Right ventricle myocardium inferior (tissue), 1 donor: ENCODE data around the gene HIPK2. TPM values are rescaled to one million over a fixed set of nuclear protein-coding genes. Genes with fewer than 3 reads are reported as not detected.
A peak's percentile ranks its signal among the peaks of the same experiment; 100 is the strongest.

Experiments
- ATAC-seq: fragments of 200-7000 bp; cut with Tn5 transposase; one replicate; pipeline ENCODE4 v1.9.1; 2020; ENCODE audit warnings: mild to moderate bottlenecking, moderate library complexity
- DNase-seq: peaks from one replicate; pipeline ENCODE4 v3.0.0; 2021; ENCODE audit errors: missing footprints
- intact Hi-C: fragments of 100-400 bp; cut with DNase I; formaldehyde crosslinking; loops from one replicate; pipeline ENCODE4 v1.11.0; 2022
- total RNA-seq: library from RNA; stranded (reverse); fragmentation: NEBNext Ultra II Directional; extraction: Animal tissue kit (Norgen Biotek cat#: 25700); gene quantifications from one replicate; pipeline ENCODE4 v1.2.1, GENCODE V29; 2021
- donor health status: DM: no; HTN: yes; CAD: no; lungs with severe emphysema.

HIPK2 gene
- total RNA-seq, 1 donor from 2014 or later, result 97.8 TPM

DNA sequence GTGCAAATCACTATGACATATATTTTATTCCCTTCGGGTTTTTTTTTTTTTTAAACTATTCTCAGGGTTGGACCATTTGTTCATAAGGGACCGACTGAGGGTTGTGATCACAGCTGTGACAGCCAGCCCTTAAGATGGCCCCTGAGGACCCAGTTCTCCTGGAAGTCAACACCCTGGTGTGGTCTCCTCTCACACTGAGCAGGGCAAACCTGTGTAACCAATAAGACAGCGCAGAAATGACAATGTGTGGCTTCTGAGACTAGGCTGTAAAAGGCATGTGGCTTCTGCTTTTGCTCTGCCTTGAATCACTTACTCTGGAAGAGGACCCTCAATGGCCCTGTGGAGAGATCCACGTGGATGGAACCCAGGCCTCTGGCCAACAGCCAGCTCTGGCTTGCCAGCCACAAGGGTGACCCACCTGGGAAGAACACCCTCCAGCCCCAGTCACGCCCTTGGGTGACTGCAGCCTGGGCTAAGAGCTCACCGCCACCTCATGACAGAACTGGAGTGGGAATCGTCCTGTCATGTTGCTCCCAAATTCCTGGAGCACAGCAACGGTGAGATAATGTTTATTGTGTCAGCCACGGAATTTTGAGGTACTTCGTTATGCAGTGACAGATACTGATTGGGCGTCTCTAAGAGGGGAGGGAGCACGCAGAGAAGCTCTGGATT, 127.2 kb downstream of the HIPK2 start:
- intact Hi-C loops, result no loop called here
- DNase-seq, result no peak
- peak; percentile 54 for ATAC-seq

DNA sequence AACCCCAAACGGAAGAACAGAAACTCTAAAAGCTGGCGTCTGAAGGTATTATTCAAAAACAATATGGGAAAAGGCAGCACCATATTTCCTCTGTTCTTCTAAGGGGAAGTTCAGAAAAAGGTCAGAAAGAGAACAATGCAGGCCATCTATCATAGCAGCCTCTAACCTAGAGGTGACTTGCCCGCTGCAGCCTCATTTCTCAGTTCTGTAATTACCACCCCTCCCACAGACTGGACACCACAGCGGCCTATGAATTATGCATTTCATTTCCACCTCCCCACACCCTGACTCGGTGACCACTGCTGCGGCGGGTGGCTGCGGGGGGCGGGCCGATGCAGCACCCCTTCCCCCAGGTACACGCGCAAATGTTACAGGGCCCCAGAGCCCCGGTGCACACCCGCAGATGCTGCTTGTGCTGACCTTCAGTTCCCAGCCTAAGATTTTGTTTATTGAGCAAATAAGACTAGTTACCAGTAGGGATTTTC, 128.8 kb downstream of the HIPK2 start:
- peak; percentile 36 for ATAC-seq
- peak; percentile 72 for DNase-seq
- intact Hi-C loops, result loop anchor here (1.0 to 5.0 kb wide), 2 partner anchors 83 to 126 kb away; no protein-coding TSS in a partner anchor

DNA sequence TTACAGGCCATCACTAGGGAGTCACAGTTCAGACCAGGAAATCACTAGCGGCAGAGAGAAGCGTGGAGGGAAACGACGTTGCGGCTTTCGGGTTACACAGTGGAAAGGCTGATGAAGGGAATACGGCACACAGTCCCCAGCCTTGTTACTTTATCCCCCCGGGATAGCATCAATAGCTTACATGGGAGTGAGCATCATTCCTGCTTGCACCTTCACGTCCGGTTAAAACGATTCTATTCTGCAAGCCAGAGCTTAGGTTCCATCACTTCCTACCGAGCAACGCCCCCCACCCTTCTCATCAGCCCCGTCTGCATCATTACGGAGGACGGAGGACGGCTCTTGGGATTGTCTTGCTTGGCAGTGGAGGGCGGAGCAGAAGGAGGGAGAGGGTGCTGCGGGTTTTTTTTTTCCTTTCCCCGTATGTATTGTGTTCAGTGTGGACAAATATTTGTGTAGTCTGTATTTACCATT, 129.4 kb downstream of the HIPK2 start:
- intact Hi-C loops, result loop anchor here (5.0 kb wide), 1 partner anchor 84 kb away; no protein-coding TSS in a partner anchor
- DNase-seq, result no peak
- ATAC-seq, result no peak

DNA sequence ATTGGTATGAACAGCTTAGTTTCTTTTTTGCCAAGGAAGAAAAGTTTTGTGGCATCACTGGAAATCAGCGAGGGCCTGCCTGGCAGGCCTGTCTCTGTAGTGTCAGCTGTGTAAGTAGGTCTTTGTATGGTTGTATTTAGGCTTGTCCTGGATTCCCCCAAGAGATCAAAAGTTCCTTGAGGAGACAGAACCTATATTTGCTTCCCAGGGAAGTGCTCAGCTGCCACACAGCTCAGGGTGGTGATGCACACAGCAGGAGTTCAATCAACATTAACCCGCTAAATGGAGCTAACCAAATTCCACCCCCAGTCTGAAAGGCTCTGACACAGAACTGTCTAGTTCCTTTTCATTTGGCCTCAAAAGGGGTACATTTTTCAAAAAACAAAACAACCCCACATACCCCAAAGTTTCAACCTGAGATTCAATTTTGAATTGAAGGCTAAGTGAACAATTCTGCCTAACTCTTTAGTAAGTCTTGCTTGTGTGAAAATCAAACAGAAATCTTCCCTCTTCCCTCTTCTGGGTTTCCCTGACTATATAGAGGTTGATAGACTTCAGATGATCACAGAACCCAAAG, 129.9 kb downstream of the HIPK2 start:
- DNase-seq, result no peak
- intact Hi-C loops, result loop anchor here (2.0 to 5.0 kb wide), 2 partner anchors 84 to 355 kb away; no protein-coding TSS in a partner anchor
- ATAC-seq, result no peak

DNA sequence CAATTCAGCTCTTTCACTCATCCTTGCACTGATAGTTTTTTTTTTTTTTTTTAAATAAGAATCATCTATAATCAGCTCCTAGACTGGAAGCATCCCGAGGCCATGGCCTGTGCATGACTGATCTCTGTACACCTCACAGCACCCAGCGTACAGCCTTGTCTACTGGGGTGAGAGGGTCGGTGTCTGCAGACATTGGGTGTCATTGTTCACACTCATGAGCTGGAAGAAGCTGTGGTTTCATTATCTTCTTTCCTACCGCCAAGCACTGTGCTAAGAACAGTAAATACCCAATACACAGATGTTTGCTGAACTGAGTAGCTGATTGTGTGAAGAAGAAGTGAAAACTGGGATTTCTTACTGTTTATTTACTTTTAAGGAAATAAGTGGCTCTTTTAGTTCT, 130.7 kb downstream of the HIPK2 start:
- ATAC-seq (no peak), DNase-seq (no peak)
- intact Hi-C loops, result loop anchor here (2.0 to 5.0 kb wide), 2 partner anchors 85 to 356 kb away; no protein-coding TSS in a partner anchor

DNA sequence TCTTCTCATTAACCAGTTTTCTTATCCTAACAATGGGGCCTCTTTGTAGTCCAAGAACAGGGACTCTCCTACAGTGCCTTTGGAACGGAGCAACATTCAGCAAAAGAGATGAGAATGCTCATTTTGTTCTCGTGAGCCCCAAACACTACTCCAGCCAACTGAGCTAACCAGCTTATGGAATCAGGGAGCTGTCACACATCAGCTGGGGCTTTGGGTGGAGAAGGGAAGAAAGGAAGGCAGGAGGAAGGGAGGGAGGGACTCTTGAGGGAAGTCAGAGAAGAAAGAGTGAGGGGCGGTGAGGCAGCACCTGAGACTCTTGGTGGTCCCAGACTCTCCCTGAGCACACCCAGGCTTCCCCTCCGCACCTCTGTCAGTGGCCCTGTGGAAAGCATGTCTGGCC, 131.2 kb downstream of the HIPK2 start:
- DNase-seq (no peak), ATAC-seq (no peak)
- intact Hi-C loops, result loop anchor here (2.0 to 5.0 kb wide), 2 partner anchors 86 to 356 kb away; no protein-coding TSS in a partner anchor

DNA sequence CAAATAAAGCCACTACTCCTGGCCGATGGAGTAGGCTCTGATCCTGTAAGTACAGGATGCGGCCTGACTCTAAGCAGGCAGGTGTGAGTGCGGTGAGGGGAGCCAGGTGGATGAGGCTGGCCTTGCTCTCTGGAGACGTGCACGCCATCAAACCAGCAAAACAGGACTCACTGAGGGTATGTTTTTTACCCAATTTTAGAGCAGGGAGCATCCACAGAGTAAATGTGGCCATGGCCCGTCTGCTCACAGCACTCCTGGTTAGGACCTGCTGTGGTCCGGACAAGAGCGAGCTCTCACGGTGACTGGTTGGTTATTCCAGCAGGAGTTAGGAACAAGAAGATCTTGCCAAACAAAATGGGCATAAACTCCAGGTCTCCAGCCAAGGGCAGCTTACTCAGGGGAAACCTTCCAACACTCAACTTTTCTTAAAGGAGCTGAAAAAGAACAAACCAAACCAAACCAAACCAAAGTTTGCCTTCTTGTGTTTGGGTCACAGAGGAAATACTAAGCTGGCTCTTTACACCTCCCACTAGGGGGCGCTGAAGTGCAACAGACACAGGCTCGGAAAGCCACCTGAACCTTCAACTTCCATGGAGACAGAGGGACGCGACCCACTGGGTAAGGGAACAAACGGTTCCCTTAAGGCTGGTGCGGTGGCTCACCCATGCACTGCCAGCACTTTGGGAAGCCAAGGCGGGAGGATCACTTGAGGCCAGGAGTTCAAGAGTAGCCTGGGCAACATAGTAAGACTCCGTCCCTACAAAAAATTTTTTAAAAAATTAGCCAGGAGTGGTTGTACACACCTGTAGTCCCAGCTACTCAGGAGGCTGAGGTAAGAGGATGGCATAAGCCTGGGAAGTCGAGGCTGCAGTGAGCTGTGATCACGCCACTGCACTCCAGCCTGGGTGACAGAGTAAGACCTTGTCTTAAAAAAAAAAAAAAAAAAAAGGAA, 131.9 kb downstream of the HIPK2 start:
- ATAC-seq (peak; percentile 61), DNase-seq (peak; percentile 79)
- intact Hi-C loops, result loop anchor here (2.0 to 5.0 kb wide), 2 partner anchors 86 to 357 kb away; no protein-coding TSS in a partner anchor

DNA sequence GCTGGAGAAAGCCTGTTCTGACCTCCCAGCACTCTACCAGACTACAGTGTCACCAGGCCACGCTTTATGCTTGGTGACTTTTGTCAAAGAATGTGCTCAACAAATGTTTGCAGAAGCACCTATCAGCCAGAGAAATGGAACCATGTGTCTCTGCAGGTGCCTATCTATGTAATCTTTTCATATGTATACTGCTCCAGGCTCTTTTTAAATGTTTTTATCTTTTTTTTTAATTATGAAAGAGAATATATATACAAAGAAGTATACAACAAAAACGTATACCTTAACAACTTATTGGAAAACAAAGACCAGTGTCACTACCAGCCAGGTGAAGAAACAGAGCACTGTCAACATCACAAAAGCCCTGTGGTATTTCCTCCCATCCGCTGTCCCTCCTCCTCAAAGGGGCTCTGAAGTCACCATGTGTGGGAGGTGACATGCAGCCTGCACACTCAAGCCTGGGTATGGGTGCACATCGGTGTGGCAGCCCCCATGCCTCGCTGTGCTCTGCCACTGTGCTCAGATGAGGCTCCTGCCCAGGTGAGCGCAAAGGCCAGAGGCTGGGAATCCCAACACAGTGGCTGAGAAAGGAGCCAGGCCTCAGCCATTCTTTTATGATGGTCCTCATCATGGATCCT, 133.7 kb downstream of the HIPK2 start:
- intact Hi-C loops, result no loop called here
- DNase-seq, result no peak
- ATAC-seq, result no peak

DNA sequence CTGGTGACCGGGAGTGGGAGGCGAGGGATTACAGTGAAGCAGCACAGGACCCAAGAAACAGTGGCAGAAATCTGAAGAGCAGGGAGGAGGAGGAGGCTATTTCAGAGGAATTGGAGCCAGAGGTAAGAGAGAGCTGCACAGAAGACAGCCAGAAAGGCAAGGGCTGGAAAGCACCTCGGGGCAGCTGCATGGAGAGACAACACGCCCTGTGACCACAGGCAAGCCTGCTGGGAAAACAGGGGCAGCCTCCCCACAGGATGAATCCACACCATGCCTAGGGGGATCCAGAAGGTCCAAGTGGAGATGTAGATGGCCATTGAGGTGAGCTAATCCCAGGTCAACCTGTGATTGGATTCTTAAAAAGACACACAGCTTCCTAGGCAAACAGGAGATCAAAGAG, 135.5 kb downstream of the HIPK2 start:
- ATAC-seq, result no peak
- intact Hi-C loops, result no loop called here
- DNase-seq, result no peak

DNA sequence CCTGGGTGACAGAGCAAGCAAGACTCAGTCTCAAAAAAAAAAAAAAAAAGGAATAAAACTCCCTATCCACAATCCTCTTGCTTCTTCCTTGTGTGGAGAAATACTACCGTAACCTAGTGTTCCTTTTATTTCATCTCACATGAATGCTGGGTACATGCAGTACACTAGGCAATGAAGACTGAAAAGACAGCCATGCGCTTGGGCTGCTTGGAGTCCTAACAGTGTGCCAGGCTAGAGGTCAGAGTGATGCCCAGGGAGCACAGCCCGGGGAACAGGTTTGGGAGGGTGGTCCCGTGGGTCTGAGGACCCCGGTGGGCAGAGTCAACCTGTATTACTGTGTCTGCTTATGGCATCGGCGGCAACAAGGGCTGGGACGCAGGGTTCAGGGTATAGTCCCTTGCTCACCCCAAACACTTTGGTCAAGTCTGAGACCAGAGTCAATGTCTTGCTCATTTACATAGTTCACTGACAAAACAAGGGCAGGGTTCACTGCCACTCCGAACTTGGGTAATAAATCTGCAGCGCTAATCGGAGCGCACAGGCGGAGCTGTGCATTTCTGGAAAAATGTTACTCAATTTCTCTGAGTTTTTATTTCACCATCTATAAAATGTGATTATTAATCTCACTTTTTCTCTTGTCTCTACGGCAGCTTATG, 136.3 kb downstream of the HIPK2 start:
- no peak for ATAC-seq
- intact Hi-C loops, result no loop called here
- DNase-seq, result no peak

DNA sequence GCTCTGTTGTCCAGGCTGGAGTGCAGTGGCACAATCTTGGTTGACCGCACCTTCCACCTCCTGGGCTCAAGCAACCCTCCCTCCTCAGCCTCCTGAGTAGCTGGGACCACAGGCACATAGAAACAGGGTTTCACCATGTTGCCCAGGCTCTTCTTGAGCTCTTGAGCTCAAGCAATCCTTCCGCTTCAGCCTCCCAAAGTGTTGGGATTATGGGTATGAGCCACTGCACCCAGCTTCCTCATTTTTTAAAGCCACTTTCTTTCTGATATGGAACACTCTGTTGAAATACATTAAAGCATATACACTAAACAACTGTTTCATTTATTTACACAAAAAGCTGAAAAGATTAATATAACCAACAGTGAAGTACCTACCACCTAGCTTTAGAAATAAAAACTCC, 137.1 kb downstream of the HIPK2 start:
- intact Hi-C loops, result no loop called here
- ATAC-seq (no peak), DNase-seq (no peak)

DNA sequence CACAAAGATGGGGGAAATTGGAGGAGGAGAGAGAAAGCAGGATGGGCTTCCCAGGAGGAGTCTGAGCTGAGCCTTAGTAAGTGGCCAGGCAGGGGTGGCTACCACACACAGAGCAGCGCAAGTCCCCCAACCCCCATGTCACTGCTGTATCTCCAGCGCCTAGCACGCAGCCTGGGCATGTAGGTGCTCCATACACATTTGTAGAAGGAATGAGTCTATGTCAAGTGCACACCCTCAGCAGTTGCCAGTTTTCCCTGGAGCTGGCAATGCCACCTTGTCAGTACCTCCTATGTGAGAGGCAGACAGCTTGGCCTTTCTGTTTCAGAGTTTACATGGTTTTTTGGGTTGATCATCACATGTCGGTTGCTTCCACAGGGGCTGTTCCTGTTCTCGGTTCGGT, 138.2 kb downstream of the HIPK2 start:
- no peak for DNase-seq
- intact Hi-C loops, result no loop called here
- ATAC-seq, result no peak

DNA sequence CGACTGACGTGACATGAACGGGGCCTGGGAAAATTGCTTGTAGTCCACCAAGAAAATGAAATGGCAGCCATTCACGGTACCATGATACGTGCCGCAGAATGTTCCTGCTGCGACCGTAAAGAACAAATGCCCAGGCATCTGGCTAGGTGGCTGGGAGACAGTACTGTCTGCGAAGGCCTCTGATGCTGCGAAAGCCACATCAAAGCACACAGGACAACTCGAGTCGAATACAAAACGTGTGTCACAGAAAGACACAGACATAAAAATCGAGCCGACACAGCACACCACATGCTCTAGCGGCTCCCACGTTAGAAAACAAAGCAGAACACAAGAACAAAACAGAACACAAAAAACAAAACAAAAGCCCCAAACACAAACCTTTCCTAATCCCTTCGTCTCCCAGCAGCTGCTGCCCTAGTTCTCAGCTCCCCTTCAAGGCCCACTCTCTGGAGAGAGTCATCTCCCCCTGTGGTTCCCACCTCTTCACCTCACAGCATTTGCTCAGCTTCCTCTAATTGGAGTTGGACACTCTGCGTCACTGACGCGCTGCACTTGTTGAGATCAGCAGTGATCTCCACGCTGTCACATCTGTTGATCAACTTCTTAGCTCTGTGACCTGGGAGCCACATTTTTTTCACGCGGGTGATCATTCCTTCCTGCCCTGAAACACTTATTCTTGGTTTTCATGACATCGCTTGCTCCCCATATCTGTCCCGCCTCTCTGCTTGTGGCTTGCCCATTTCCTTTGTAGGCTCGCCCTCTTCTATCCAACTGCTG, 142.1 kb downstream of the HIPK2 start:
- intact Hi-C loops, result no loop called here
- ATAC-seq (no peak), DNase-seq (no peak)

DNA sequence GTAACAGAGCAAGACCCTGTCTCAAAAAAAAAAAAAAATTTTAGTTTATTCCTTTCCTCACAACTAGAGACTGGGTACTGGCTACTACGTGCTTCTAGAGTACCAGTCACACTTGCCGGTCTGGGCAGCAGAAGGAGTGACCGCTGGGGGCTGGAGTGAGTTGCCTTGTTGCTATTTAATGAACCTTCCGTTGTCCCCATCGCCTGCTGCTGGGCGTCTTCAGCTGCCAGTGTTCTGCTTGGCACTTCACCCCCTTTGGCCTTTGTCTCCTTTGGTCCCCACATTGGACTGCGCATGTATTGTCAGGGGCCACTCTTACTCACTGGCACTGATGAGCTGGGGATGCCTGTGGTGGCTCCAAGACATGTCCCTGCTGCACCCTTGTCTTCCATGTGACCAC, 143.7 kb downstream of the HIPK2 start:
- DNase-seq (no peak), ATAC-seq (no peak)
- intact Hi-C loops, result no loop called here

DNA sequence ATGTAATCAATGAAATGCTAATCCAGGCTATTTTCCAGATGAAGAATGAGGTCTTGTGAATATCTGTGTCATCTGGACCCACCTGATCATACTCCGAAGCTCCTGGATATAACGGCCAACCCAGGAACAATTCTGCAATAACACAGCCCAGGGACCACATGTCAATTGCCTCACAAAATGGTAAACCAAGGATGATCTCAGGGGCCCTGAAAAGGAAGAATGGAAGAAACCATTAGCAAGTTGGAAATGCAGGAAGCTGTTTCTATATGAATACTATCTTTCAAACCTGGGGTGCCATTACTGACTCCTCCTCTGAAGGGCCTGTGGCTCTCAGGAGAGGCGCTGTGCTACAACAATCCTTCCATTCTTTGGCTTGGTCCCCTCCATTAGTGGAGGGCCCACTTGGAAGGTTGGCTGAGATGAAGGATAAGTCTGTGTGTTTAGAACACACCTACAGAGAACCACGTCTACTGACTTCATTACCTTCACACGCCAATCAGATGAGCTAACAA, 146.2 kb downstream of the HIPK2 start:
- DNase-seq, result no peak
- ATAC-seq, result no peak
- intact Hi-C loops, result no loop called here

DNA sequence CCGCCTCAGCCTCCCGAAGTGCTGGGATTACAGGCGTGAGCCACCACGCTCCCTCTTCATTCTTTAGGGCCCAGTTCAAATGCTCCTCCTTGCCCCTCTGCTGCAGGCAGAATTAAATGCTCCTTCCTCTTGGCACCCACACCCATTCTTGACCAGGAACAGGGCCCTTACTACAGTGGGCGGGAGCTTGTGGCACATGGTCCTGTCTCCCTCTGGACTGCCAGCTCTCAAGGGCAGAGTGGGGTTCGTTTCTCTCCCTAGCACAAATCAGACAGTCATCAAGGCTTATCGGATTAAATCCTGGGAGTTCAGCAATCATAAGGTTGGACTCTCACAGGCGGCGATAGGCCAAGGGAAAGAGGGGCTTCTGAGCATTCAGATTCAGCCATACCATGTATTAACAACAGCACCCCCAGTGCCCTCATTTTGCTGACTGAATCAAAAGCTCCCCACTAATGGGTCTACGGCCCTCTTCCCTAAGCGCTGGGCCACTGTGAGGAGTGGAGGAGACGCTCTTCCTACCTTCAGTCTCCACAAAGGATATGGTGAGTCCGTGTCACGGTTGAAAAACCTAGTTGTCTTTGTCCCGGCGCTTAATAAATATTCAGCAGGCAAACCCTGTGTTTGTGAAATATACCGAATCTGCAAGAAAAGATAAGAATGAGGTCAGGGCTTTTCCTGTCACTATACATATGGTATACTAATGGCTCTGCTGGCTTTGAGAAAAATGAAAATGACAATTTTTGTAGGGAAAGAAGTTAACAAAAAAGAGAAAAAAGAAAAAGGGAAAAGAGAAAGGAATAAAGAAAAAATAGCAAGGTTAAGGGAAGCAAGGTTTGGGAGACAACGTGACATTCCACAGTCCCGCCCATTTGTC, 146.9 kb downstream of the HIPK2 start:
- ATAC-seq, result no peak
- intact Hi-C loops, result no loop called here

More for the DNA sequence above, 146.9 kb downstream of the HIPK2 start:
- DNase-seq, result no peak
